WI38 (cell line): ENCODE measurements around the gene FMNL2.

Experiments
- H3K4me3 ChIP-seq: 2 replicates; pipeline ENCODE4 v1.5.1; 2011; ENCODE audit warnings: low read depth, mild to moderate bottlenecking, control low read depth, low read length
- CTCF ChIP-seq: IDR thresholded peaks from 2 replicates; pipeline ENCODE4 v1.5.1; 2012; ENCODE audit warnings: low read depth, mild to moderate bottlenecking, control low read depth, low read length

Gene FMNL2

GRCh38 chr2:152465541-152465940 is 130.6 kb downstream of the FMNL2 start:
- TF ChIP-seq CTCF = no peak
- no peak overlapping the region for H3K4me3 ChIP-seq

GRCh38 chr2:152466041-152466440 is 131.1 kb downstream of the FMNL2 start:
- no peak for TF ChIP-seq CTCF
- no peak overlapping the region for H3K4me3 ChIP-seq

GRCh38 chr2:152466980-152467676 is 132.2 kb downstream of the FMNL2 start:
- no peak overlapping the region for H3K4me3 ChIP-seq
- TF ChIP-seq CTCF = no peak

GRCh38 chr2:152467677-152468410 is 132.9 kb downstream of the FMNL2 start:
- TF ChIP-seq CTCF = no peak
- no peak overlapping the region for H3K4me3 ChIP-seq

- H3K4me3 ChIP-seq = no peak overlapping the region
- TF ChIP-seq CTCF = no peak
Measured at GRCh38 chr2:152468899-152469692, 134.1 kb downstream of the FMNL2 start.

GRCh38 chr2:152470861-152471854 is 136.2 kb downstream of the FMNL2 start:
- no peak for TF ChIP-seq CTCF

More at GRCh38 chr2:152470861-152471854, 136.2 kb downstream of the FMNL2 start:
- no peak overlapping the region for H3K4me3 ChIP-seq
